ENCODE measurements around the gene CDH5. TPM values are rescaled to one million over a fixed set of nuclear protein-coding genes. Genes with fewer than 3 reads are reported as not detected.
"Not testable (repeated sequence)": the region's sequence is repeated elsewhere in the genome, so short reads cannot be mapped to it uniquely, and the experiment has no call there.

The CDH5 gene
- total RNA-seq, 2 donors from 2014 or later, result 21.1 to 40.0 TPM

DNA sequence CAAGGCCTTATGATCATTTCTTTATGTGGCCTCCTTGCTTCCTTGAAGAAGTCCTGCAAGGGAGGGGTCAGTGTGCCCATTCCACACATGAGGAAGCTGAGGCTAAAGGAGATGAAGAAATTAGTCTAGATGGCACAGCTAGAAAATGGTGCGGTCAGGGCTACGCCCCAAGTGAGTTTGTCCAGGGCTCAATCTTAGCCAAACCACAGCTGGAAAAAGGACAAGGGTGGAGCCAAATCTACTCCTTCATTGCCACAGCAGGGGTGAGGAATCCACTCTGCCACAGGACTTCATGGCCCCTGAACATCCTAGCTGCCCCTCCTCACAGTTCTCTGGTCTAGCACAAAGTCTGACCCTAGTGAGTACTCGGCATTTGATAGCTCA lies 76.8 kb downstream of the CDH5 start:
- no peak overlapping the region for H3K27ac ChIP-seq
- no peak for ATAC-seq (ENCODE audit: insufficient number of reproducible peaks, low FRiP score, low read depth)
- H3K4me1 ChIP-seq (ENCODE audit: control insufficient read depth in 1 of 2, low read depth in 2 of 2), result no peaks in the 10 kb centered on the region
- TF ChIP-seq, protein P1, sequence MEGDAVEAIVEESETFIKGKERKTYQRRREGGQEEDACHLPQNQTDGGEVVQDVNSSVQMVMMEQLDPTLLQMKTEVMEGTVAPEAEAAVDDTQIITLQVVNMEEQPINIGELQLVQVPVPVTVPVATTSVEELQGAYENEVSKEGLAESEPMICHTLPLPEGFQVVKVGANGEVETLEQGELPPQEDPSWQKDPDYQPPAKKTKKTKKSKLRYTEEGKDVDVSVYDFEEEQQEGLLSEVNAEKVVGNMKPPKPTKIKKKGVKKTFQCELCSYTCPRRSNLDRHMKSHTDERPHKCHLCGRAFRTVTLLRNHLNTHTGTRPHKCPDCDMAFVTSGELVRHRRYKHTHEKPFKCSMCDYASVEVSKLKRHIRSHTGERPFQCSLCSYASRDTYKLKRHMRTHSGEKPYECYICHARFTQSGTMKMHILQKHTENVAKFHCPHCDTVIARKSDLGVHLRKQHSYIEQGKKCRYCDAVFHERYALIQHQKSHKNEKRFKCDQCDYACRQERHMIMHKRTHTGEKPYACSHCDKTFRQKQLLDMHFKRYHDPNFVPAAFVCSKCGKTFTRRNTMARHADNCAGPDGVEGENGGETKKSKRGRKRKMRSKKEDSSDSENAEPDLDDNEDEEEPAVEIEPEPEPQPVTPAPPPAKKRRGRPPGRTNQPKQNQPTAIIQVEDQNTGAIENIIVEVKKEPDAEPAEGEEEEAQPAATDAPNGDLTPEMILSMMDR (IDR thresholded peaks at IDR 0.05), result no peak
- no peak for DNase-seq (ENCODE audit: low spot score)
- no peaks in the 10 kb centered on the region for H3K9me3 ChIP-seq
- no peak overlapping the region for H3K4me3 ChIP-seq
- no peaks in the 10 kb centered on the region for H3K27me3 ChIP-seq (replicated peaks; ENCODE audit: insufficient read depth)
- H3K36me3 ChIP-seq, result no peaks in the 10 kb centered on the region

DNA sequence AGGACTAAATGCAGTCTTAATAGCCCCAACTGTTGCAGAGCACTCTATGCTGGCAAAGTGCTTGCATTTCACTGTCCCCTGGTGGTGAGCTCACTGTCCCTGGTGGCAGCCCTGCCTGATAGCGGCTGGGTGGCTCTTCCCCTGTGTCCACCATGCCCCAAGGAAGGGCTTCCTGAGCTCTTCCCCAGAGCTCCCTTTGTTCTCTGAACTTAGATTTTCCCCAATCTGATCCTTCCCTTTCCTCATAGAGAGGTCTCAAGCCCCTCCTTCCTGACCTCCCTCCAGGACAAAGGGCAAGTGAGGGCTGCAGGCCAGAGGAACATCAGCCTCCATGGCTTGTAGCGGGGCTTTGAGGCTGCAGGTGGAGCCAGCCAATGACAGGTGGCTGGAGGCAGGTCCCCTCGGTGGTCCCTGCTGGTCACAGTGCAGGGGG lies 77.6 kb downstream of the CDH5 start:
- no peak overlapping the region for H3K27ac ChIP-seq
- H3K36me3 ChIP-seq, result no peaks in the 10 kb centered on the region
- H3K4me3 ChIP-seq, result no peak overlapping the region
- H3K9me3 ChIP-seq, result no peaks in the 10 kb centered on the region
- H3K4me1 ChIP-seq (ENCODE audit: control insufficient read depth in 1 of 2, low read depth in 2 of 2), result no peaks in the 10 kb centered on the region
- no peaks in the 10 kb centered on the region for H3K27me3 ChIP-seq (replicated peaks; ENCODE audit: insufficient read depth)
- DNase-seq (ENCODE audit: low spot score), result no peak
- TF ChIP-seq, protein P1 (IDR thresholded peaks at IDR 0.05), result no peak
- no peak for ATAC-seq (ENCODE audit: insufficient number of reproducible peaks, low FRiP score, low read depth)

DNA sequence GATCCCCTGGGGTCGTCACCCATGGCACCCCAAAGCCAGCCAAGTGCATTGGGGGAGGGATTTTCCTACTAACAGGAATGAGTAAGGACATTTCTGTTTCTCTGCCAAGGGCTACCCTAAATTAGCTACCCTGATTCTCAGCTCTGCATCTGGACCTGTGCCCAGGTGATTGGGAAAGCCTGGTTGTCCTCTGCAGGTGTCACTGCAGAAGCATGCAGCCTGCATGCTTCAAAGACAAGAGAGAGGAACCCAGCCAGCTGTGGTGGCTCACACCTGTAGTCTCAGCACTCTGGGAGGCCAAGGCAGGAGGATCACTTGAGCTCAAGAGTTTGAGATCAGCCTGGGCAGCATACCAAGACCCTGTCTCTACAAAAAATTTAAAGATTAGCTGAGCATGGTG lies 80.2 kb downstream of the CDH5 start:
- no peak for DNase-seq (ENCODE audit: low spot score)
- H3K27me3 ChIP-seq (replicated peaks; ENCODE audit: insufficient read depth), result no peaks in the 10 kb centered on the region
- no peak overlapping the region for H3K4me3 ChIP-seq
- H3K36me3 ChIP-seq, result no peaks in the 10 kb centered on the region
- no peaks in the 10 kb centered on the region for H3K4me1 ChIP-seq (ENCODE audit: control insufficient read depth in 1 of 2, low read depth in 2 of 2)
- H3K27ac ChIP-seq, result no peak overlapping the region
- TF ChIP-seq, protein P1 (IDR thresholded peaks at IDR 0.05), result no peak
- no peaks in the 10 kb centered on the region for H3K9me3 ChIP-seq
- no peak for ATAC-seq (ENCODE audit: insufficient number of reproducible peaks, low FRiP score, low read depth)

DNA sequence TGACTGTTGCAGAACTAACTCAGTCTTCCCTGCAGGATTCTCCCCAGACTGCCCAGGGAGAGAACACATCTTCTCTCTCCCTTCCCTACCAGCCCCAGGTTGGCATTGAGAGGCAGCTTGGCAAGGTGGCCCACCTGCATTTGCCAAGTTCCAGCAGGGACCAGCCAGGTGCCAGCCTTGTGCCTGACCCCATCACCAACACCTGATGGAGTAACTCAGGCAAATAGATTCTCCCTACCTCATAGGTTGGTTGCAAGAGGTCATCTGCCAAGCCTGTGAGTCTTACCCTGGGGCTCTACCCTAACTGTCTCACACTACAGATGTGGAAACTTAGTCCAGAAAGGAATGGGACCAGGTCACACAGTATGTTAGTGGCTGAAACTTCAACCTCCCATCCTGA lies 81.0 kb downstream of the CDH5 start:
- DNase-seq (ENCODE audit: low spot score) (no peak), ATAC-seq (ENCODE audit: insufficient number of reproducible peaks, low FRiP score, low read depth) (no peak)
- Histone ChIP-seq H3K36me3 (no peaks in the 10 kb centered on the region), H3K27me3 (replicated peaks; ENCODE audit: insufficient read depth) (no peaks in the 10 kb centered on the region), H3K4me1 (ENCODE audit: control insufficient read depth in 1 of 2, low read depth in 2 of 2) (no peaks in the 10 kb centered on the region), H3K4me3 (no peak overlapping the region), H3K9me3 (no peaks in the 10 kb centered on the region), H3K27ac (no peak overlapping the region)
- TF ChIP-seq, protein P1 (IDR thresholded peaks at IDR 0.05), result no peak

DNA sequence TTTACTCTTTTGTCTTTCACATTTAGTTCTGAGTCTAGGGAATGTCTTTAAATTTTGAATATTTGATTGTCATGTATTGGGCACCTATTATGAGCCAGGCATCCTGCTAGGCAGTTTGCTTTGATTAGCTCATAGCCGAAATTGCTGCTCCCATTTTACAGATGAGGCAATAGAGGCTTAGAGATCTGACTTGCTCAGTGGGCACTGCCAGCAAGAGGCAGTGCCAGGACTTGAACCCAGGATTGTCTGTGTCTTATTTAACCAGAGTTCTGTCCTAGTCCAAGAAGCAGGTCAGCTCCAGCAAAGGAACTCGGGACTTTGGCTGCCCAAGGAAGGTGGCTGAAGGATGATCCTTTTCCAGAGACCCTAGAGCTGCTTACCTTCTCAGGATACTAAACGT lies 85.1 kb downstream of the CDH5 start:
- Histone ChIP-seq H3K4me3 (no peak overlapping the region), H3K9me3 (no peaks in the 10 kb centered on the region), H3K36me3 (no peaks in the 10 kb centered on the region), H3K27ac (no peak overlapping the region), H3K4me1 (ENCODE audit: control insufficient read depth in 1 of 2, low read depth in 2 of 2) (no peaks in the 10 kb centered on the region), H3K27me3 (replicated peaks; ENCODE audit: insufficient read depth) (no peaks in the 10 kb centered on the region)
- DNase-seq (ENCODE audit: low spot score), result no peak
- TF ChIP-seq, protein P1 (IDR thresholded peaks at IDR 0.05), result no peak
- ATAC-seq (ENCODE audit: insufficient number of reproducible peaks, low FRiP score, low read depth), result no peak

DNA sequence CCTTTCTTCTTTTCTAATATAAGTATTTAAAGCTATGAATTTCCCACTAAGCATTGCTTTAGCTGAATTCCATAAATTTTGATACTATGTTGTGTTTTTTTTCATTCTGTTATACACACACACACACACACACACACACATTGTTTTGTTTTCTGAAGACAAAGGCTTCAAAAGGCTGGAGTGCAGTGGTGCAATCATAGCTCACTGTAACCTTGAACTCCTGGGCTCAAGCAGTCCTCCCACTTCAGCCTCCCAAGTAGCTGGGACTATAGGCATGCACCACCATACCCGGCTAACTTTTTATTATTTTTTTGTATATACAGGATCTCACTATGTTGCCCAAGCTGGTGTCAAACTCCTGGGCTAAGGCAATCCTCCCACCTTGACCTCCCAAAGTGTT lies 86.7 kb downstream of the CDH5 start:
- not testable (repeated sequence) for H3K4me3 ChIP-seq; H3K9me3 ChIP-seq; H3K4me1 ChIP-seq (ENCODE audit: control insufficient read depth in 1 of 2, low read depth in 2 of 2); H3K36me3 ChIP-seq; DNase-seq (ENCODE audit: low spot score); ATAC-seq (ENCODE audit: insufficient number of reproducible peaks, low FRiP score, low read depth); H3K27me3 ChIP-seq (replicated peaks; ENCODE audit: insufficient read depth); H3K27ac ChIP-seq
